Tibial artery (tissue), 4 donors: ENCODE results near the gene DNAJA3.

Source experiments
- DNase-seq, 2 donors: peaks; one replicate each; pipeline ENCODE4 v3.0.0-alpha.2; 2019
- H3K27ac ChIP-seq, 2 donors: fragments of 200-600 bp; sonication (generic) in 1 of 2; 1 replicate in 1 of 2; 2 replicates in 1 of 2; pipeline ENCODE4 v1.5.1; 2018 to 2019; ENCODE audit warnings: mild to moderate bottlenecking in 1 of 2
- H3K27me3 ChIP-seq, 2 donors: fragments of 200-600 bp; sonication (generic) in 1 of 2; one replicate each; pipeline versions ENCODE4 v1.5.1 to v1.6.0; 2016 to 2019
- H3K36me3 ChIP-seq, 3 donors: fragments of 200-600 bp; sonication (generic) in 2 of 3; one replicate each; pipeline ENCODE4 v1.5.1; 2016 to 2019; ENCODE audit warnings: mild to moderate bottlenecking in 2 of 3
- H3K4me1 ChIP-seq, 4 donors: fragments of 200-600 bp; sonication (generic) in 2 of 4; 1 replicate in 3 of 4; 2 replicates in 1 of 4; pipeline ENCODE4 v1.5.1; 2016 to 2019
- H3K4me3 ChIP-seq, 2 donors: fragments of 200-600 bp; sonication (generic) in 1 of 2; 1 replicate in 1 of 2; 2 replicates in 1 of 2; pipeline ENCODE4 v1.5.1; 2018 to 2019; ENCODE audit warnings: mild to moderate bottlenecking in 2 of 2
- H3K9me3 ChIP-seq, 3 donors: fragments of 200-600 bp; sonication (generic) in 1 of 3; one replicate each; pipeline ENCODE4 v1.5.1; 2016 to 2019
- intact Hi-C: fragments of 100-400 bp; cut with DNase I; formaldehyde crosslinking; loops from one replicate; pipeline ENCODE4 v1.15.0; 2023; ENCODE audit warnings: low total_unique reads
- TF ChIP-seq, protein P1 (sequence below), 2 experiments: fragments of 200-600 bp in 1 of 2; fragments of 450-650 bp in 1 of 2; IDR thresholded peaks; one replicate each; pipeline ENCODE4 v1.5.1; 2017 to 2019; ENCODE audit warnings: antibody characterized with exemption in 2 of 2, mild to moderate bottlenecking in 1 of 2, moderate library complexity in 1 of 2

DNAJA3 gene

GRCh38 chr16:4500272-4500671 lies 74.6 kb downstream of the DNAJA3 start:
- intact Hi-C loops = no loop called here
- Histone ChIP-seq H3K27me3 (no peaks in the 10 kb centered on the region), H3K27ac (peak overlapping the region; percentile 60), H3K4me3 (peak overlapping the region; percentile 22 to 36), H3K4me1 (peaks cover 0 to 21% (median 14%) of the 10 kb centered on the region in 4 donors), H3K9me3 (no peaks in the 10 kb centered on the region), H3K36me3 (peaks cover 0 to 13% (median 10%) of the 10 kb centered on the region in 3 donors)
- no peak for DNase-seq
- TF ChIP-seq, protein P1, sequence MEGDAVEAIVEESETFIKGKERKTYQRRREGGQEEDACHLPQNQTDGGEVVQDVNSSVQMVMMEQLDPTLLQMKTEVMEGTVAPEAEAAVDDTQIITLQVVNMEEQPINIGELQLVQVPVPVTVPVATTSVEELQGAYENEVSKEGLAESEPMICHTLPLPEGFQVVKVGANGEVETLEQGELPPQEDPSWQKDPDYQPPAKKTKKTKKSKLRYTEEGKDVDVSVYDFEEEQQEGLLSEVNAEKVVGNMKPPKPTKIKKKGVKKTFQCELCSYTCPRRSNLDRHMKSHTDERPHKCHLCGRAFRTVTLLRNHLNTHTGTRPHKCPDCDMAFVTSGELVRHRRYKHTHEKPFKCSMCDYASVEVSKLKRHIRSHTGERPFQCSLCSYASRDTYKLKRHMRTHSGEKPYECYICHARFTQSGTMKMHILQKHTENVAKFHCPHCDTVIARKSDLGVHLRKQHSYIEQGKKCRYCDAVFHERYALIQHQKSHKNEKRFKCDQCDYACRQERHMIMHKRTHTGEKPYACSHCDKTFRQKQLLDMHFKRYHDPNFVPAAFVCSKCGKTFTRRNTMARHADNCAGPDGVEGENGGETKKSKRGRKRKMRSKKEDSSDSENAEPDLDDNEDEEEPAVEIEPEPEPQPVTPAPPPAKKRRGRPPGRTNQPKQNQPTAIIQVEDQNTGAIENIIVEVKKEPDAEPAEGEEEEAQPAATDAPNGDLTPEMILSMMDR (IDR thresholded peaks at IDR 0.05) = no peak

GRCh38 chr16:4501071-4501478 lies 75.4 kb downstream of the DNAJA3 start:
- intact Hi-C loops = no loop called here
- Histone ChIP-seq H3K4me3 (peak overlapping the region; percentile 22 to 36), H3K27me3 (no peaks in the 10 kb centered on the region), H3K36me3 (peaks cover 0 to 17% (median 9%) of the 10 kb centered on the region in 3 donors), H3K27ac (peak overlapping the region; percentile 60), H3K4me1 (peaks cover 0 to 21% (median 14%) of the 10 kb centered on the region in 4 donors), H3K9me3 (no peaks in the 10 kb centered on the region)
- no peak for DNase-seq
- TF ChIP-seq, protein P1 (IDR thresholded peaks at IDR 0.05) = no peak

GRCh38 chr16:4505356-4506147 lies 79.9 kb downstream of the DNAJA3 start:
- Histone ChIP-seq H3K27ac (no peak overlapping the region), H3K4me1 (peaks cover 0 to 13% (median 7%) of the 10 kb centered on the region in 4 donors), H3K27me3 (no peaks in the 10 kb centered on the region), H3K4me3 (no peak overlapping the region), H3K36me3 (peaks cover 26 to 43% (median 36%) of the 10 kb centered on the region in 3 donors), H3K9me3 (no peaks in the 10 kb centered on the region)
- TF ChIP-seq, protein P1 (IDR thresholded peaks at IDR 0.05) = no peak
- no peak for DNase-seq
- intact Hi-C loops = loop anchor here (5.0 kb wide), 1 partner anchor 47 kb away; no protein-coding TSS in a partner anchor
